ENCODE measurements around the gene VPS37B.
A peak's percentile ranks its signal among the peaks of the same experiment; 100 is the strongest.
"Not testable (repeated sequence)": the region's sequence is repeated elsewhere in the genome, so short reads cannot be mapped to it uniquely, and the experiment has no call there.

VPS37B gene

DNA sequence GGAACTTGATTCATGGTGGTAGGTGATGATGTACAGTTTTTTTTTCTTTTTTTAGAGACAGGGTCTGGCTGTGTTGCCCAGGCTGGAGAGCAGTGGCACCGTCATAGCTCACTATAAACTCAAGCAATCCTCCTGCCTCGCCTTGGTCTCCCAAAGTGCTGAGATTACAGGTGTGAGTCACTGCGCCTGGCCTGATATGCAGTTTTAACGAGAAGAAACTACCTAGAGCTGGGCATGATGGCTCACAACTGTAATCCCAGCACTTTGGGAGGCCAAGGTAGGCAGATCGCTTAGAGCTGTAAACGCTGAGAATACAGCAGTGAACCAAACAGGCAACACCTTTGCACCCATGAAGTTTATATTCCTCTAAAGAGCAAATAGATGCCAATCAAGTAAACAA, 13.0 kb upstream of the VPS37B start:
- DNase-seq (ENCODE audit: low read depth in 2 of 3, low spot score in 2 of 3): no peak

DNA sequence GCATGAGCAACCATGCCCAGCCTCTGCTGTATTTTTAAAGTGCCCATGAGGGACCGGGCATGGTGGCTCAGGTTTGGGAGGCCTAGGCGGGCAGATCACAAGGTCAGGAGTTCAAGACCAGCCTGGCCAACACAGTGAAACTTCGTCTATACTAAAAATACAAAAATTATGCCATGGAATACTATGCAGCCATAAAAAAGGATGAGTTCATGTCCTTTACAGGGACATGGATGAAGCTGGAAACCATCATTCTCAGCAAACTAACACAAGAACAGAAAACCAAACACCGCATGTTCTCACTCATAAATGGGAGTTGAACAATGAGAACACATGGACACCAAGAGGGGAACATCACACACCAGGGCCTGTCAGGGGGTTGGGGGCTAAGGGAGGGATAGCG, 9.3 kb upstream of the VPS37B start:
- DNase-seq (ENCODE audit: low read depth in 2 of 3, low spot score in 2 of 3): not testable (repeated sequence)

DNA sequence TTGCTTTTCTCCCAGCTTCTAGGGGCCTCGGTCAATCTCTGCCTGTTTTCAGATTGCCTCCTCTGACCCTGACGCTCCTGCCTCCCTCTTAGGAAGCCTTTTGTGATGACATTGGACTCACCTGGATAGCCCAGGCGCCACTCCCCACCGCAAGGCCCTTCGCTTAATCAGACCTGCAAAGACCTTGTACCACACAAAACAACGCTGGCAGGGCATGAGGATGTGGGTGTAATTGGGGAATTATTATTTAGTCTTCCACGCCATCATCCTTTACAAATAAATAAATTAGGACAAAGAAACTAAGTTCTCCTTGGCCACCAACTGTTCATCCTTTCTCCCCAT, 7.7 kb upstream of the VPS37B start:
- no peak for DNase-seq (ENCODE audit: low read depth in 2 of 3, low spot score in 2 of 3)

GRCh38 chr12:122902854-122903692, 7.1 kb upstream of the VPS37B start:
- DNase-seq (ENCODE audit: low read depth in 2 of 3, low spot score in 2 of 3): no peak

DNA sequence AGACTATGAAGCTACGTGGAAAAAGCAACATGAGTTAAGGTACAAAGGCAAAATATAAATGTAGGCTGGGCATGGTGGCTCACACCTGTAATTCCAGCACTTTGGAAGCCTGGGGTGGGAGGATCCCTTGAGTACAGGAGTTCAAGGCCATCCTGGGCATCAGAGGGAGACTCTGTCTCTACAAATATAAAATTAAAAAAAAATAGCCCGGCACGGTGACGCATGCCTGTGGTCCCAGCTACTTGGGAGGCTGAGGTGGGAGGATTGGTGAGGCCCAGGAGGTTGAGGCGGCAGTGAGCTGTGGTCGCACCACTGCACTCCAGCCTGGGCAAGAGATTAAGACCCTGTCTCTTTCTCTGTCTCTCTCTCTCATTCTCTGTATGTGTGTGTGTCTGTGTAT, 4.0 kb upstream of the VPS37B start:
- DNase-seq (ENCODE audit: low read depth in 2 of 3, low spot score in 2 of 3): no peak

GRCh38 chr12:122896662-122897061, 738 bp upstream of the VPS37B start:
- DNase-seq (ENCODE audit: low read depth in 2 of 3, low spot score in 2 of 3): no peak

- DNase-seq (ENCODE audit: low read depth in 2 of 3, low spot score in 2 of 3): no peak
Measured at GRCh38 chr12:122895320-122895703, 612 bp downstream of the VPS37B start.

- no peak for DNase-seq (ENCODE audit: low read depth in 2 of 3, low spot score in 2 of 3)
Measured at GRCh38 chr12:122894193-122895121, 1.5 kb downstream of the VPS37B start.

- DNase-seq (ENCODE audit: low read depth in 2 of 3, low spot score in 2 of 3): no peak
Measured at GRCh38 chr12:122893208-122894153, 2.4 kb downstream of the VPS37B start.

- DNase-seq (ENCODE audit: low read depth in 2 of 3, low spot score in 2 of 3): not testable (repeated sequence)
Measured at GRCh38 chr12:122892724-122893123, 3.2 kb downstream of the VPS37B start.

DNA sequence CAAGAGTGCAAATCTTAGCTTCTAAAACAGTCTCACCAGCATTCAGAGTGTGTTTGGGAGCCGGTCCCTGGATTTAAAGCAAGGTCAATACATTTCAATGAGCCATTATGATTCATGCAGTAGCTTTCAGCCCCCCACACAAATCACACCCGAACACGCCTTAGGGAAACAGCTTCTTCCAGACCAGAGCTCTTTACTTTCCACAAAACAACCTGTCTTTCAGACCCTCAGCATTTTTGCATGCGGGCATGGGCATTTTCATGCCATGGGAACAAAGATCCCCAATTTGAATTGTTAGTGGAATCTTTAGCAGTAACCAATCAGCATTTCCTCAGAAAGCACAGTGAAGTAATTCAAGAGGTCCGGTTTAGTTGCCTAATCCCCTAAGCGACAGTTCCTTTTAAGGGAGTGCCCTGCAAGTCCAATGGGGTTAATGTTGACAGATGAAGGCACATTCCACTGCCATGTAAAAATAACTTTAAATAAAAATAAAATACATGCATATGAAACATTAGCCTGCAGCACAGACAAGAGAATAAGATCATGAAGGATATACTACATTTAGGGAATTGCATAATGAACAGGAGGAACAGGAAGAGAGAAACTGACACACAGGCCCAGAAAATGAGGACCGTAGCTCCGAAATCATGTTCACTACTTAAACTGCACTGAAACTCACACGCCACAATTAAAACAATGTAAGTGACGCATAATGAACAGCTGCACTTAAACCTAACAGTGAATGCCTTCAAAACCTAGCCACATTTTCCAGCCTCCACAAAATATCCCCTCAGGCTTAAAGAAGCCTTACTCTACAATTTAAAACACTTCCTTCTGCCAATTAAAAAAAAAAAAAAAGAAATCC, 4.0 kb downstream of the VPS37B start:
- DNase-seq (ENCODE audit: low read depth in 2 of 3, low spot score in 2 of 3): no peak

GRCh38 chr12:122889761-122890520, 6.0 kb downstream of the VPS37B start:
- DNase-seq (ENCODE audit: low read depth in 2 of 3, low spot score in 2 of 3): no peak

DNA sequence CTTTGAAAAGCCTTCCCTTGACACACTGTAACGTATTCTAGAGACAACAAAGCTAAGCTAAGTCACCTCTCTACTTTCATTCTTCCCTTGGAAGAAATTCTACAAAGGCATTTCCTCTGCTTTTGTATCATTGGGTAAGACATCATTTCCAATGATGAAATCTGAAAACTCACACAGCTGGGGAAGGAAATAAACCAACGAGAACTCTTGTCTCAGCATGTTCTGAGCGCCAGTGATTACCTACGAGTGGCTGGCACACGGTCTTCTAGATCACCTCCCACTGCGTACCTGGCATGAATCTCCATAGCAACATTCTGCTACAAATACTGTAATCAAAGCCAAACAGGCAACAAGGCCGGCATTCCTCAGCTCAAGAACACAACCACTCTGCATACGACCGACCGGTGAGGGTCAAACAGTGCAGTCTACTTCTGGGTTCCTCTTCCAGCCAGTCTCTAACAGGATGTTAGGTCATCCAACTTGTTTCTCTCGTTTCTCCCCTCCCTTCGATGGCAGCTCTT, 7.6 kb downstream of the VPS37B start:
- DNase-seq (ENCODE audit: low read depth in 2 of 3, low spot score in 2 of 3): no peak

DNA sequence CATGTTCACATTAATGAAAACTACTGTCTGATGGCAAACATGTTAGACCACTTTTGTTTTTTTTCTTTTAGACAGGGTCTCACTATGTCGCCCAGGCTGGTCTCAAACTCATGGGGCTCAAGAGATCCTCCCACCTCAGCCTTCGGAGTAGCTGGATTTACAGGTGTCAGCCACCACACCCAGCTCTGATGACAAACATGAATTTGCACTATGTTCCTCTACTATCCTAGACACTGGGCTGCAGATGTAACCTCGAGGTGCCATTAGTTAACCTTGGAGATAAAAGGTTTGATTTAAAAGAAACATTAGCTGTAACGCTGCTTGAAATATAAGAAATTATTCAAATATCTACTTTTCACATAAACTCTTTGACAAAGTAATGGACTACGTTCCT, 8.1 kb downstream of the VPS37B start:
- no peak for DNase-seq (ENCODE audit: low read depth in 2 of 3, low spot score in 2 of 3)

- peak in 1 of 3 experiments; percentile 38 for DNase-seq (ENCODE audit: low read depth in 2 of 3, low spot score in 2 of 3)
Measured at GRCh38 chr12:122886851-122887818, 8.8 kb downstream of the VPS37B start.

- DNase-seq (ENCODE audit: low read depth in 2 of 3, low spot score in 2 of 3): no peak
Measured at GRCh38 chr12:122886161-122886560, 9.8 kb downstream of the VPS37B start.

DNA sequence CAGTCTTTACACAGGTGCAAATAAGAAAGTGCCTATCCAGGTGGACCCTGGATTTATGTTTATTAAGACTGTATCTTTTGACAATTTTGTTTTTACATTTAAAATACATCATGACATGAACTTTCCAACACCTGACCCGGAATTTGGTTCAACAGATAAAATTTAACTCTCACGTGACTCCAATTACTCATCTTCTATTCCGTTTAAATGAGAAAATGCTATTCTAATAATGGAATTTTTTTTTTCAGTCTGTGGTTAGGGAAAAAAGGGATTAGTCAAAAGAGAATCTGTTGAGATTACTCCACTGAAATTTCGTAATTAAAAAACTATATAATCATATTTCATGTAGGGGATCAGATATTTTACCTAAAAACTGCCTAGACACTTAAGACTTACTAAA, 11.1 kb downstream of the VPS37B start:
- no peak for DNase-seq (ENCODE audit: low read depth in 2 of 3, low spot score in 2 of 3)

Measured in activated CD8-positive, alpha-beta memory T cell treated with anti-CD3 and anti-CD28 coated beads for 48 hours (primary cell).